GM12801 (cell line): ENCODE results near the gene KRTAP1-1.
"Not testable (repeated sequence)": the region's sequence is repeated elsewhere in the genome, so short reads cannot be mapped to it uniquely, and the experiment has no call there.

ENCODE experiments used
- TF ChIP-seq, protein P1 (sequence below): IDR thresholded peaks from one replicate; pipeline ENCODE4 v1.5.1; 2011; ENCODE audit warnings: control low read depth; ENCODE audit not compliant: insufficient read length; ENCODE audit errors: extremely low read depth

KRTAP1-1 gene

DNA sequence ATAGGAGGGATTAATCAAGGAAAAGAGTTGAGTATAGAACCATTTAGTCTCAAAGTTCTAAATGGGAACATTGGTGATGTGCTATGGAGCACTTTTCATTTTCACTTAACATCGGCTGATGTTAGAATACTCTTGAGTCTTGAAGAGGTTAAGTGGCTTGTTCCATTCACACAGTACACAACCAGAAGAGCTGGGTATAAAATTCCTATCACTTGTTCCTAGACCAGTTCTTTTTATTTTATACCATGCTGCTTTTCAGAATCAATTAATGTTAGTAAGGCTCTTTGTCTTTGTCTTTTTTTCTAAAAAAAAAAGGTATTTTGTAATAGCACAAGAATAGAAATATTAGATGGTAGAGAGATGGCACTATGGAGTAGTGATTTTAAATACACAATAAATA is 1.7 kb upstream of the KRTAP1-1 start:
- TF ChIP-seq, protein P1, sequence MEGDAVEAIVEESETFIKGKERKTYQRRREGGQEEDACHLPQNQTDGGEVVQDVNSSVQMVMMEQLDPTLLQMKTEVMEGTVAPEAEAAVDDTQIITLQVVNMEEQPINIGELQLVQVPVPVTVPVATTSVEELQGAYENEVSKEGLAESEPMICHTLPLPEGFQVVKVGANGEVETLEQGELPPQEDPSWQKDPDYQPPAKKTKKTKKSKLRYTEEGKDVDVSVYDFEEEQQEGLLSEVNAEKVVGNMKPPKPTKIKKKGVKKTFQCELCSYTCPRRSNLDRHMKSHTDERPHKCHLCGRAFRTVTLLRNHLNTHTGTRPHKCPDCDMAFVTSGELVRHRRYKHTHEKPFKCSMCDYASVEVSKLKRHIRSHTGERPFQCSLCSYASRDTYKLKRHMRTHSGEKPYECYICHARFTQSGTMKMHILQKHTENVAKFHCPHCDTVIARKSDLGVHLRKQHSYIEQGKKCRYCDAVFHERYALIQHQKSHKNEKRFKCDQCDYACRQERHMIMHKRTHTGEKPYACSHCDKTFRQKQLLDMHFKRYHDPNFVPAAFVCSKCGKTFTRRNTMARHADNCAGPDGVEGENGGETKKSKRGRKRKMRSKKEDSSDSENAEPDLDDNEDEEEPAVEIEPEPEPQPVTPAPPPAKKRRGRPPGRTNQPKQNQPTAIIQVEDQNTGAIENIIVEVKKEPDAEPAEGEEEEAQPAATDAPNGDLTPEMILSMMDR: no peak

DNA sequence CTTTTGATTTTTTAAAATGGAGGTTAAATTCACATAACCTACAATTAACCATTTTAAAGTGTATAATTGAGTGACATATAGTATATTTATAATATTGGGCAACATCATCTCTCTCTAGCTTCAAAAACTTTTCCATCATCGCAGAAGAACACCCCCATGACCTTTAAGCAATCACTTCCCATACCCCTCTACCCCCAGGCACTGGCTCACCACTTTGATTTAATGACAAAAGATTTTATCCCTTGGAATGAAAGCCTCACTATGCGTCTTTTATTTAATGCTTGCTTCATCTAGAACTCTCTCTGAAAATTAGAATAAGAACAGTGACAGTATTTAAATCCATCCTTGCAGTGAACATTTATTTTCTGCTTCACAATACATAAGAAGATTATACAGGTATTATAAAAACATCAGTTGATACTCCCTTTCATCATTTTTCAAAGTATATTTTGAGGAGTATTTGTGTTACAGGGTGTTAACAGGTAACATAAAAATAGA is 3.3 kb downstream of the KRTAP1-1 start:
- TF ChIP-seq, protein P1: no peak

DNA sequence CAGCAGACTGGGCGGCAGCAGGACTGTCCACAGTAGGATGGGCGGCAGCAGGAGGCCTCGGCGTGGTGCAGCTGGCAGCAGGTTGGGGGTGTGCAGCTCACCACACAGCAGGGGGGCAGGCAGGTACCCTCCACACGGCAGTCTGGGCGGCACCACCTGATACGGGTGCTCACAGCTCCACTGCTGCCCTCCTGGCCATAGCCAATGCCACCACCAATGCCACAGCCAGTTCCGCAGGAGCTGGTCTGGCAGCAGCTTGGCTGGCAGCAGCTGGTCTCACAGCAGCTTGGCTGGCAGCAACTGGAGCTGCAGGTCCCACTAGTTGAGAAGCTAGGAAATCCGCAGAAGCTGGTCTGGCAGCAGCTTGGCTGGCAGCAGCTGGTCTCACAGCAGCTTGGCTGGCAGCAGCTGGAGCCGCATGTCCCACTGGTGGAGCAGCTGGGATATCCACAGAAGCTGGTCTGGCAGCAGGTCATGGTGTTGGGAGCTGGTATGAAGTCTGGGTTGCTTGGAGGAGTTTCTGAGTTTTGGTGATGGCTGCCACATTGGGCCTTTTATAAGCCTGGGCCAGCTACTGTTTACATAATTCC is 6.8 kb downstream of the KRTAP1-1 start, which contains the start of gene KRTAP1-3:
Gene KRTAP1-3, minus strand, starts transcription at position 529 of the 590 bp plus-strand sequence. Its CDS starts 53 bp downstream, at position 476.
- TF ChIP-seq, protein P1: not testable (repeated sequence)

DNA sequence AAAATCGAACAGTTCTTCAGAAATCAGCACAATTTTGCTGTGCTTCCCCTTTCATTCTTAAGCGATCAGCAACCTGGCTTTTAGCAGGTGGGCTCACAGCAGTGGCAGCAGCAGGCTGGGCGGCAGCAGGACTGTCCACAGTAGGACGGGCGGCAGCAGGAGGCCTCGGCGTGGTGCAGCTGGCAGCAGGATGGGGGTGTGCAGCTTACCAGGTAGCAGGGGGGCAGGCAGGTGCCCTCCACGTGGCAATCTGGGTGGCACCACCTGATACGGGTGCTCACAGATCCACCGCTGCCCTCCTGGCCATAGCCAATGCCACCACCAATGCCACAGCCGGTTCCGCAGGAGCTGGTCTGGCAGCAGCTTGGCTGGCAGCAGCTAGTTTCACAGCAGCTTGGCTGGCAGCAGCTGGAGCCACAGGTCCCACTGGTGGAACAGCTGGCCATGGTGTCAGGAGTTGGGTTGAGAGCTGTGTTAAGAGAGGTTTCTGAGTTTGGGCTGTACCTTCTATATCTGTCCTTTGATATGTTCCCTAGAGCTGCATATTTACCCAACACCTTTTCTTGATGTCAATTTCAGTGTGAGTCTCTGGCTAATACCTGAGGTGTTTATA is 11.5 kb downstream of the KRTAP1-1 start, which contains the start of gene KRTAP1-4:
Gene KRTAP1-4, minus strand, starts transcription at position 563 of the 613 bp plus-strand sequence. Its CDS starts 117 bp downstream, at position 446.
- TF ChIP-seq, protein P1: no peak

DNA sequence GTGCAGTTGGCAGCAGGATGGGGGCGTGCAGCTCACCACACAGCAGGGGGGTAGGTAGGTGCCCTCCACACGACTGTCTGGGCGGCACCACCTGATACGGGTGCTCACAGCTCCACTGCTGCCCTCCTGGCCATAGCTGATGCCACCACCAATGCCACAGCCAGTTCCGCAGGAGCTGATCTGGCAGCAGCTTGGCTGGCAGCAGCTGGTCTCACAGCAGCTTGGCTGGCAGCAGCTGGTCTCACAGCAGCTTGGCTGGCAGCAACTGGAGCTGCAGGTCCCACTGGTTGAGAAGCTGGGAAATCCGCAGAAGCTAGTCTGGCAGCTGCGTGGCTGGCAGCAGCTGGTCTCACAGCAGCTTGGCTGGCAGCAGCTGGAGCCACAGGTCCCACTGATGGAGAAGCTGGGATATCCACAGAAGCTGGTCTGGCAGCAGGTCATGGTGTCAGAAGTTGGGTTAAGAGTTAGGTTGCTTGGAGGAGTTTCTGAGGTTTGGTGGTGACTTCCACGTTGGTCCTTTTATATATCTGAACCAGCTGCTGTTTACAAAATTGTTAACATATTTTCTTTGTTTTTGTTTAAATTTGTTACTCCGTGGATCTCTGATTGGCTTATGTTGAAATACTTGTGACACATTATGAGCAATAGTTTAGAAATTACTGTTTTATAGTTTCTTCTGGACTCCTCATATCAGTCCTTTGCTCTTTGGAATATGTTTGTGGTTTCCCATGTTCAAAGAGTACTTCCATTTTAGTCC is 14.4 kb downstream of the KRTAP1-1 start, which contains the start of gene KRTAP1-5:
Gene KRTAP1-5, minus strand, starts transcription at position 494 of the 757 bp plus-strand sequence. Its CDS starts 53 bp downstream, at position 441.
- TF ChIP-seq, protein P1: no peak

DNA sequence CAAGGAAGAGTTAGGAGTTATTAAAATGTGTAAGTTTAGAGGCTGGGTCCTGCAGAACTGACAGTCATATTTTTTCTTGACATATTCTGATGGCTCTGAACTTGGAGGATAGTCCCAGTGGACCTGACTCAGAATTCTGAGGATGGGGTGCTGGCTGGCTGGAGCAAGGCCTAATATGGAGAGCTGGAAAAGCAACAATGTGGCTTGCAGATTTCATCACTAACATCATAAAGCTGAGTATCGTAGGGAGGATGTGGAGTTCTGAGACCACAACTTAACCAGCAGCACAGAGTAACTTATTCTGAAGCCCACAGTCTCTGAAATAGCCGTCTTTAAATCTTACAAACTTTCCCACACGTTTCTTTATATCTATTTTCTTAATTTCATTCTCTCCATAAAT is 16.6 kb downstream of the KRTAP1-1 start:
- TF ChIP-seq, protein P1: no peak

DNA sequence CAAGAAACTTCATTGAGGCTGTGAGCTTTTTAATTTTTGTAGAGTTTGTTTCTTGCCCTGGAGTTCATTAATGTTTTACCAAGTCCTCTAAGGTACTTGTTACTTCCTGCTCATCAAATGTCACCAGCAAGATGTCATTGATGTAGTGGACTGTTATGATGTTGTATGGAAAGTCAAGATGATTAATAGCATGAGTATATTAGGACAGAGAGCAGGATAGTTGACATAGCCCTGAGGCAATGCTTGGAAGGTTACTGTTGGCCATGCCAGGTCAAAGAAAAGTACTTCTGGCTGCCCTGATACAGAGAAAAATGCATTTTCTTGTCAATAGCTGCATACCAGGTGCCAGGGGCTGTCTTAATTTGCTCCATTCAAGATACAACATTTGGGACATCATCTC is 20.9 kb downstream of the KRTAP1-1 start:
- TF ChIP-seq, protein P1: no peak
